Neural progenitor cell (in vitro differentiated cells): ENCODE data around the gene CAND2. TPM values are rescaled to one million over a fixed set of nuclear protein-coding genes. Genes with fewer than 3 reads are reported as not detected.
A peak's percentile ranks its signal among the peaks of the same experiment; 100 is the strongest.
"Not testable (repeated sequence)": the region's sequence is repeated elsewhere in the genome, so short reads cannot be mapped to it uniquely, and the experiment has no call there.

ENCODE experiments used
- DNase-seq: peaks from one replicate; pipeline ENCODE4 v3.0.0-alpha.2; 2016; ENCODE audit warnings: low spot score
- H2AFZ ChIP-seq: fragments of 200-600 bp; sonication (generic); replicated peaks from 2 replicates; pipeline ENCODE4 v1.6.1; 2016; ENCODE audit warnings: antibody characterized with exemption
- H3F3A ChIP-seq: fragments of 200-600 bp; sonication (generic); 2 replicates; pipeline ENCODE4 v1.6.1; 2016; ENCODE audit warnings: antibody characterized with exemption, low read depth
- H3K27ac ChIP-seq: fragments of 200-600 bp; sonication (generic); 2 replicates; pipeline ENCODE4 v1.5.1; 2016; ENCODE audit warnings: mild to moderate bottlenecking
- H3K27me3 ChIP-seq: fragments of 200-600 bp; sonication (generic); 2 replicates; pipeline ENCODE4 v1.6.1; 2016; ENCODE audit warnings: mild to moderate bottlenecking, moderate library complexity
- H3K36me3 ChIP-seq: fragments of 200-600 bp; sonication (generic); 2 replicates; pipeline ENCODE4 v1.5.1; 2016
- H3K4me1 ChIP-seq: fragments of 200-600 bp; sonication (generic); 2 replicates; pipeline ENCODE4 v1.6.1; 2016; ENCODE audit warnings: mixed run types
- H3K4me2 ChIP-seq: fragments of 200-600 bp; sonication (generic); 2 replicates; pipeline ENCODE4 v1.6.1; 2016
- H3K4me3 ChIP-seq: fragments of 200-600 bp; sonication (generic); 2 replicates; pipeline ENCODE4 v1.5.1; 2016
- H3K79me2 ChIP-seq: fragments of 200-600 bp; sonication (generic); 2 replicates; pipeline ENCODE4 v1.6.1; 2016; ENCODE audit warnings: low read depth
- H3K9ac ChIP-seq: fragments of 200-600 bp; sonication (generic); 2 replicates; pipeline ENCODE4 v1.6.1; 2016
- H3K9me3 ChIP-seq: fragments of 200-600 bp; sonication (generic); 2 replicates; pipeline ENCODE4 v1.5.1; 2016; ENCODE audit warnings: low read depth
- H4K20me1 ChIP-seq: fragments of 200-600 bp; sonication (generic); 2 replicates; pipeline ENCODE4 v1.6.1; 2016; ENCODE audit warnings: low read depth
- H3K27ac Mint-ChIP-seq: 3 replicates; pipeline ENCODE4 v1.8.0; 2021; ENCODE audit warnings: mixed read lengths
- H3K27me3 Mint-ChIP-seq: 2 replicates; pipeline ENCODE4 v1.8.0; 2022; ENCODE audit warnings: low read depth, mild to moderate bottlenecking, inconsistent platforms, moderate library complexity, mixed read lengths; ENCODE audit not compliant: insufficient read depth
- H3K36me3 Mint-ChIP-seq: 3 replicates; pipeline ENCODE4 v1.8.0; 2021; ENCODE audit warnings: mixed read lengths
- H3K4me1 Mint-ChIP-seq: 3 replicates; pipeline ENCODE4 v1.8.0; 2021; ENCODE audit warnings: mixed read lengths
- H3K4me3 Mint-ChIP-seq: 3 replicates; pipeline ENCODE4 v1.8.0; 2021; ENCODE audit warnings: mild to moderate bottlenecking, moderate library complexity, mixed read lengths
- H3K9me3 Mint-ChIP-seq: 3 replicates; pipeline ENCODE4 v1.8.0; 2020; ENCODE audit warnings: mixed read lengths
- EZH2 ChIP-seq: fragments of 200-600 bp; sonication (generic); IDR thresholded peaks from 2 replicates; pipeline ENCODE4 v1.6.1; 2017; ENCODE audit warnings: antibody characterized with exemption, mild to moderate bottlenecking, moderate library complexity
- EZH2phosphoT487 ChIP-seq: fragments of 200-600 bp; sonication (generic); IDR thresholded peaks from 2 replicates; pipeline ENCODE4 v1.6.1; 2017; ENCODE audit warnings: antibody characterized with exemption
- total RNA-seq: library from RNA; depleted of rRNA; stranded (reverse); fragments of >200 nt; gene quantifications from 2 replicates; pipeline ENCODE4 v1.2.3, GENCODE V29; 2015; ENCODE audit warnings: low replicate concordance
- TF ChIP-seq, protein P1 (sequence below): fragments of 200-600 bp; sonication (generic); IDR thresholded peaks from 2 replicates; pipeline ENCODE4 v1.5.1; 2017; ENCODE audit warnings: antibody characterized with exemption, mild to moderate bottlenecking

CAND2 gene
- total RNA-seq, 1 donor from 2014 or later: 2.4 TPM

DNA sequence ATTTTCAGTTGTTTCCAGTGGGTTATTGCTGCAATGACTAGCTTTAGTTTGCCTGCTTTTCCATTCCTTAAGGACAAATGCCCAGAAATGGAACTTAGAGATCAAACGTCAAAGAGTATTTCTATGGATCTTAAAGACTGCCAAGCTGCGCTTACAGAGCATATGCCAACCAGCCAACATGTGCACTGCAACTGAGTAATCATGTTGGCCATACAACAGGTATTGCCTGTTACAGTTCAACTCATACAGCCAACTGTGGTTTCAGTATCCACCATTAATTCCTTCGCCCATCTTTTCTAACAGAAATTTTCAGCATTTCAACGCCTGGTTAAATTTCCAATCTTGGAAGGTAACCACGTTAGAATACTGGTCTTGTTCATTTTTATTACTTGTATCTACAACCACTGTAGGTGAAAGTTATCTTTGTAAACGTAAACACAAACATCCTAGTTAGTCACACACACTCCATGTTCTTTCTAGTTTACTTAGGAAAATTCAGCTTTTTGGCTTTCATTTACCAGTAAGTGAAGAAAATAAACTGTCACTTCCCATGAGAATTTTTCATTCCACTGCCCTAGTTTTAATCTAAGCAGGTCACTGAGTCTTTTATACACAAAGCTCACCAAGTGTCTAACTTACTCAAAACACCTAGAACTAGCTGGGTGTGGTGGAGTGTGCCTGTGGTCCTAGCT lies 41.0 kb downstream of the CAND2 start:
- peaks cover 54% of the 10 kb centered on the region for H3K79me2 ChIP-seq
- H3K4me1 ChIP-seq: peaks cover 31% of the 10 kb centered on the region
- H3K27ac ChIP-seq: no peak overlapping the region
- DNase-seq: no peak
- Mint-ChIP-seq H3K27ac (no peak overlapping the region), H3K4me3 (no peak overlapping the region), H3K9me3 (no peaks in the 10 kb centered on the region), H3K36me3 (peaks cover 47% of the 10 kb centered on the region), H3K4me1 (peaks cover 25% of the 10 kb centered on the region), H3K27me3 (peaks cover 5% of the 10 kb centered on the region)
- H3K27me3 ChIP-seq: no peaks in the 10 kb centered on the region
- no peak overlapping the region for H2AFZ ChIP-seq
- TF ChIP-seq EZH2: no peak
- TF ChIP-seq, protein P1, sequence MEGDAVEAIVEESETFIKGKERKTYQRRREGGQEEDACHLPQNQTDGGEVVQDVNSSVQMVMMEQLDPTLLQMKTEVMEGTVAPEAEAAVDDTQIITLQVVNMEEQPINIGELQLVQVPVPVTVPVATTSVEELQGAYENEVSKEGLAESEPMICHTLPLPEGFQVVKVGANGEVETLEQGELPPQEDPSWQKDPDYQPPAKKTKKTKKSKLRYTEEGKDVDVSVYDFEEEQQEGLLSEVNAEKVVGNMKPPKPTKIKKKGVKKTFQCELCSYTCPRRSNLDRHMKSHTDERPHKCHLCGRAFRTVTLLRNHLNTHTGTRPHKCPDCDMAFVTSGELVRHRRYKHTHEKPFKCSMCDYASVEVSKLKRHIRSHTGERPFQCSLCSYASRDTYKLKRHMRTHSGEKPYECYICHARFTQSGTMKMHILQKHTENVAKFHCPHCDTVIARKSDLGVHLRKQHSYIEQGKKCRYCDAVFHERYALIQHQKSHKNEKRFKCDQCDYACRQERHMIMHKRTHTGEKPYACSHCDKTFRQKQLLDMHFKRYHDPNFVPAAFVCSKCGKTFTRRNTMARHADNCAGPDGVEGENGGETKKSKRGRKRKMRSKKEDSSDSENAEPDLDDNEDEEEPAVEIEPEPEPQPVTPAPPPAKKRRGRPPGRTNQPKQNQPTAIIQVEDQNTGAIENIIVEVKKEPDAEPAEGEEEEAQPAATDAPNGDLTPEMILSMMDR: no peak
- no peak for TF ChIP-seq EZH2phosphoT487
- H3F3A ChIP-seq: peaks cover 60% of the 10 kb centered on the region
- peak overlapping the region; percentile 31 for H3K9ac ChIP-seq
- peak overlapping the region; percentile 12 for H3K4me3 ChIP-seq
- no peaks in the 10 kb centered on the region for H3K9me3 ChIP-seq
- H3K36me3 ChIP-seq: peaks cover 23% of the 10 kb centered on the region
- peaks cover 85% of the 10 kb centered on the region for H4K20me1 ChIP-seq
- peak overlapping the region; percentile 91 for H3K4me2 ChIP-seq

DNA sequence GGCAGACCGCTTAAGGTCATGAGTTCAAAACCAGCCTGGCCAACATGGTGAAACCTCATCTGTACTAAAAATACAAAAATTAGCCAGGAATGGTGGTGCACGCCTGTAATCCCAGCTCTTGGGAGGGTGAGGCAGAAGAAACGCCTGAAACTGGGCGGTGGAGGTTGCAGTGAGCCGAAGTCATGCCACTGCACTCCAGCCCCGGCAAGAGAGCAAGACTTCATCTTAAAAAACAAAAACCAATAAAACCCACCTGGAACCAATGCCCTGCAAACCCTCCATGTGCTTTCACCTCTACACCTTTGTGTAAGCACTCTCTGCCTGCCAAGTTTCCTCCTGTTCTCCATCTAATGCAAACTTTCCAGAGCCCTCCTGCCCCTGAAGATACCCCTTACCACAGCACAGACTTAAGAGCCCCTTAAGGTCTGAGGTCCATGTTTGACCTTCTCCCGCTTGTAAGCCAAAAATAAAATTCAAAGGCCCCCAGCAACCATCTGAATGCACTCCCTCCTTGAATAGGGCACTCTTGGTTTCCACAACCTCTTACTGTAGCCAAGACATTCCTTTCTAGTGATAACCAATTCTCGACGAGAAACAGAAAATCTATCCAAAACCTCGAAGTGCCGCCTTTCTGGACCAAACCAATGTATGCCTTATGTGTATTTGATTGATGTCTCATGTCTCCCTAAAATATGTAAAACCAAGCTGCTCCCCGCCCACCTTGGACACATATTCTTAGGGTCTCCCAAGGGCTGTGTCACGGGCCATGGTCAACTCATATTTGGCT lies 41.9 kb downstream of the CAND2 start:
- Mint-ChIP-seq H3K36me3 (peaks cover 47% of the 10 kb centered on the region), H3K4me3 (peak overlapping the region; percentile 97), H3K4me1 (peaks cover 25% of the 10 kb centered on the region), H3K9me3 (no peaks in the 10 kb centered on the region), H3K27ac (no peak overlapping the region), H3K27me3 (peaks cover 5% of the 10 kb centered on the region)
- peaks cover 31% of the 10 kb centered on the region for H3K4me1 ChIP-seq
- peaks cover 51% of the 10 kb centered on the region for H3F3A ChIP-seq
- peaks cover 54% of the 10 kb centered on the region for H3K79me2 ChIP-seq
- DNase-seq: no peak
- H3K4me3 ChIP-seq: peak overlapping the region; percentile 86
- H3K9ac ChIP-seq: peak overlapping the region; percentile 31
- no peaks in the 10 kb centered on the region for H3K27me3 ChIP-seq
- TF ChIP-seq EZH2 (no peak), EZH2phosphoT487 (no peak)
- TF ChIP-seq, protein P1: no peak
- H2AFZ ChIP-seq: no peak overlapping the region
- H3K36me3 ChIP-seq: peaks cover 23% of the 10 kb centered on the region
- H3K27ac ChIP-seq: peak overlapping the region; percentile 22
- H3K9me3 ChIP-seq: no peaks in the 10 kb centered on the region
- peaks cover 77% of the 10 kb centered on the region for H4K20me1 ChIP-seq
- peak overlapping the region; percentile 91 for H3K4me2 ChIP-seq

DNA sequence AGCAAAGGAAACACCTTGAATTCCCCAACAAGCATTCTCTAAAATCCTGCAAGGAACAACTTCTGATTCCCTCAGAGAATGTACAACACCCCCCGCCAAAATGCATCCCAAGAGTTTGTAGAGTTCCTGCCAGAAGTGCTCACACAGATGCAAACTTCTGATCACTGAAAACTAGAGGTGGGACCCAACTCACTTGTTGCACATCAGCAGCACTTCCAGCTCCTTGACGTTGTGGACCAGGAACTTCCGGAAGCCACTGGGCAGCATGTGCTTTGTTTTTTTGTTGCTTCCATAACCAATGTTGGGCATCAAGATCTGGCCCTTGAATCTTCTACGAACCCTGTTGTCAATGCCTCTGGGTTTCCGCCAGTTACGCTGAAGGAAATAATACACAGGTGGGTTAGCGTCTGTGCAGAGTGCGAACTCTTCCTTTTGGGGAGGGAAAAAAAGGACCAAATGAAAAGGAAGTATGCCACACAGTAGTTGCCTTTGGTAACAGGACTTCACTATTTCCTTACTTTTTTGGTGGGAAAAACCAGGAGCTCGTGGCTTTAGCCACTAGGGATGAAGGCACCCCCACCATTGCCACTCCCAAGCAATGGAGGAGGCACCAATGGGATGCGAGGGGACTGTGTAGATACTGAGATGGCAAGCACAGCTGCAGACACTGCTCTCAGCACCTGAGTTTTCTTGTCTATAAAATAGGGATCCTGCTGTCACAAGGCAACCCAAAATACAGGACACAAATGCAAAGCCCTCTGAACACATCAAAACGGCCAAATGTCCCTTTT lies 42.9 kb downstream of the CAND2 start:
- Histone ChIP-seq H2AFZ (no peak overlapping the region), H3K36me3 (peaks cover 23% of the 10 kb centered on the region), H3K9me3 (no peaks in the 10 kb centered on the region), H3F3A (peaks cover 41% of the 10 kb centered on the region), H3K4me3 (peak overlapping the region; percentile 86), H3K9ac (peak overlapping the region; percentile 99), H3K79me2 (peaks cover 54% of the 10 kb centered on the region), H3K4me2 (peak overlapping the region; percentile 91), H3K4me1 (peaks cover 31% of the 10 kb centered on the region), H3K27me3 (no peaks in the 10 kb centered on the region), H3K27ac (no peak overlapping the region), H4K20me1 (peaks cover 67% of the 10 kb centered on the region)
- DNase-seq: no peak
- Mint-ChIP-seq H3K36me3 (peaks cover 42% of the 10 kb centered on the region), H3K27ac (peak overlapping the region; percentile 29), H3K9me3 (no peaks in the 10 kb centered on the region), H3K27me3 (no peaks in the 10 kb centered on the region), H3K4me1 (peaks cover 25% of the 10 kb centered on the region), H3K4me3 (peak overlapping the region; percentile 97)
- TF ChIP-seq EZH2phosphoT487: no peak
- no peak for TF ChIP-seq EZH2
- TF ChIP-seq, protein P1: no peak

DNA sequence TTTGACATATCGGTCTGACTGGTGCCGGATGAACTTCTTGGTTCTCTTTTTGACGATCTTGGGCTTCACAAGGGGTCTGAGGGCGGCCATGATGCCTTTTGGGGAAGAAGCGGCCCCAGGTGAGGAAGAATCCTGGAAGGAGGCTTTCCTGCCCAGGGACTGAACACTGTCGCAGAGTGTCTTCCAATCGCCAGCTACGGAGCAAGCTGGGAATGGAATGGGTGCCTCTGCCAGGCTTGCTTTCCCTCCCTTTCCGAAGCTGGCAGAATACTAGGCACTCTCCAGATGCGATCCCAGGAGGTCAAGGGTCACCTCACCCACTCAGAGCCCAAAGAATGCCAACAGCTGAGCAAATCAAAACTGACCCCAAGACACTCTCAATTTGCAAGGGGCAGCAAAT lies 43.7 kb downstream of the CAND2 start:
- Histone ChIP-seq H3K79me2 (peaks cover 54% of the 10 kb centered on the region), H3K36me3 (peaks cover 23% of the 10 kb centered on the region)

More for the DNA sequence above, 43.7 kb downstream of the CAND2 start:
- H3K4me3 ChIP-seq: peak overlapping the region; percentile 86
- peaks cover 25% of the 10 kb centered on the region for H3K4me1 Mint-ChIP-seq
- H3K9me3 ChIP-seq, DNase-seq, H3K27me3 Mint-ChIP-seq, H3K9me3 Mint-ChIP-seq, H3K27ac ChIP-seq, H3K27ac Mint-ChIP-seq, H2AFZ ChIP-seq, H3K27me3 ChIP-seq: not testable (repeated sequence)
- H4K20me1 ChIP-seq: peaks cover 60% of the 10 kb centered on the region
- peaks cover 42% of the 10 kb centered on the region for H3K36me3 Mint-ChIP-seq
- peak overlapping the region; percentile 91 for H3K4me2 ChIP-seq
- H3K4me3 Mint-ChIP-seq: peak overlapping the region; percentile 97
- H3K4me1 ChIP-seq: peaks cover 31% of the 10 kb centered on the region
- H3K9ac ChIP-seq: peak overlapping the region; percentile 99
- H3F3A ChIP-seq: peaks cover 33% of the 10 kb centered on the region
